ENCODE measurements around the gene C1QA. TPM values are rescaled to one million over a fixed set of nuclear protein-coding genes. Genes with fewer than 3 reads are reported as not detected.

Gene C1QA
- total and polyA plus RNA-seq, 2 of the 13 experiments (the other 11 are each of a cell fraction or from before 2014, with no cell fraction given) = not detected

DNA sequence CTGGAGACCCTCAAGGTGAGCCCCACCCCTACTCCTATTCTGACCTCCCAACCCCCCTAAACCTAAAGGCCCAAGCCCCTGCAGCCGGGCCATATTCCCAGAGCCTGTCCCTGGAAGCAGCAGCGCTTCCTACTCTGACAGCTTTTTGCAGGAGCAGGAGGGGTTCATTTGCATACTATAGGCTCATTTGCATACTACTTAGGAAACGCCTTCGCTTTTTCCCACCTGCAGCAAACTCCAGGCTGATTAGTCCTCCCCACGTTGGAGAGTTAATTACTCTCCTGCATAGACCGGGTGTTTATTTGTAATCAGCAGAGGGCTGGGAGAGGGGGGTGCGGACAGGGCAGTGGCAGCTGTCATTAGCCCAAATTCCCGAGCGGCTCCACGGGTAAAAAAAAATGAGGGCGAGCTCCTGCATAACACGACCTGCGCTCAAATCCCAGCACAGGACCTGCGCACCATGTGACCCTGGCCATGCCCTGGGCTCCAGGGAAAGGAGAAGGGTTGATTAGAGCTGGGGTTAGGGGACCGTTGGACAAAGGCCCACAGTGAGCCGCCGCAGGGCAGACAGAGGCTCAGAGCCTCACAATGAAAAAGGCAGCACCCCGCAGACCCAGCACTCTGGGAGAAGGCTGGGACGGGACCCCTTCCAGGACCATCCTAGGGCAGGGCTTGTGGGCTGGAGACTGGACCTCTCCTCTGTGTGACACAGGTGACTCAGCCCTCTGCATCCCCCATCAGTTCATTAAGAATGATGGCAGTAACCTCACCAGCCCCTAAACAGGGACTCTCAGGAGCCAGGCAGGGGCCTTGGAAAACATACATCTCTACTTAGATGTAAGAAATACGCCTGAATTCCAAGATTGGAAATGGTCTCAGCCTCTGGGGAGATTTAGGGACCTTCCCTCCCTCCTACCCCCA is 9.9 kb upstream of the C1QA start:
- in situ Hi-C loops (cut with HindIII; ENCODE audit: extremely low pct_ligation_motif_present, low pct_unique_long_range_greater_than_20kb) (no loop called here), intact Hi-C loops (cut with micrococcal nuclease; ENCODE audit: unreplicated experiment) (no loop called here)
- H3K27me3 ChIP-seq (ENCODE audit: control insufficient read depth in 1 of 2, insufficient read depth in 2 of 2, low read length in 2 of 2) = peaks cover 3 to 28% of the 10 kb centered on the region in 2 experiments; a peak in 2 of 5 replicates
- H3K36me3 ChIP-seq (replicated peaks in 1 of 2; ENCODE audit: control insufficient read depth in 1 of 2, insufficient read depth in 2 of 2, low read length in 2 of 2) = no peaks in the 10 kb centered on the region
- no TSS peak for BruUV-seq (replicated peaks)
- H3K4me1 ChIP-seq (ENCODE audit: insufficient read depth, low read length) = no peaks in the 10 kb centered on the region
- no peaks in the 10 kb centered on the region for H3K9me3 ChIP-seq (ENCODE audit: low read length)
- FAIRE-seq = no peak
- no peak for TF ChIP-seq TEAD2 (CRISPR knock-in tag; IDR thresholded peaks at IDR 0.05)
- POLR2A ChIA-PET = no interaction called here
- no peak overlapping the region for H3K4me2 ChIP-seq (ENCODE audit: low read depth, low read length)
- H3K4me3 ChIP-seq (replicated peaks in 1 of 3; ENCODE audit: insufficient read depth in 1 of 3, low read depth in 2 of 3, low read length in 3 of 3) = no peak overlapping the region
- CTCF ChIA-PET (ENCODE audit: low intra/inter-chr PET ratio, low total read pairs) = no interaction called here
- no peak overlapping the region for H2AFZ ChIP-seq (ENCODE audit: low read length)
- H4K20me1 ChIP-seq (ENCODE audit: insufficient read depth, low read length) = 0 out of 2 replicates have a peak, but pooled peaks cover 6% of the 10 kb centered on the region
- ATAC-seq = no peak
- no peak overlapping the region for H3K9ac ChIP-seq (ENCODE audit: insufficient read depth, low read depth, low read length)
- no peak overlapping the region for H3K27ac ChIP-seq (ENCODE audit: extremely low read length, insufficient read depth, low read length)
- WGBS (ENCODE audit: low lambda C conversion rate) = 34% methylated on average over 15 of the region's 20 CpGs
- DNase-seq (ENCODE audit: low spot score) = no peak
- H3K79me2 ChIP-seq (ENCODE audit: insufficient read depth, low read length) = no peaks in the 10 kb centered on the region

DNA sequence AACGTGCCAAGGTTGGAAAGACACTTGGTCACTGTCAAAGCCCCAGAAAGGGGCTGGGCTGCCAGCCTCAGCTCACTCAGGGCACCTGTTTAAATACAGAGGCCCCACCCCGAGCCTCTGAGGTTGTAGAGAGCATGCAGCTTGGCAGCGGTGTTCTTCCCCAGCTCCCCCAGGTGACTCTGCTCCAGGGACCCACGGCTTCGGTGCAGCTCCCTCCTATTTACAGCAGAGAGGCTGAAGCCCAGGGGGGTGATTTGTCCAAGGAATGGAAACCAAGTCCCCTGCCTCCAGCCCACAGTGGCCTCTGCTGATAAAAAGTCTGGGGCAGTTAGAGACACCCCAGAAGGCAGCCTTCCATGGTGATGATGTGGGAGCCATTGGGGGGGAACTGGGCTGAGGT is 9.1 kb upstream of the C1QA start:
- no TSS peak for BruUV-seq (replicated peaks)
- ChIA-PET CTCF (ENCODE audit: low intra/inter-chr PET ratio, low total read pairs) (no interaction called here), POLR2A (no interaction called here)
- in situ Hi-C loops (cut with HindIII; ENCODE audit: extremely low pct_ligation_motif_present, low pct_unique_long_range_greater_than_20kb) = no loop called here
- intact Hi-C loops (cut with micrococcal nuclease; ENCODE audit: unreplicated experiment) = no loop called here
- 0% methylated on average over 1 of the region's 5 CpGs for WGBS (ENCODE audit: low lambda C conversion rate)
- no peak overlapping the region for H3K27ac ChIP-seq (ENCODE audit: extremely low read length, insufficient read depth, low read length)
- H3K79me2 ChIP-seq (ENCODE audit: insufficient read depth, low read length) = no peaks in the 10 kb centered on the region
- ATAC-seq = no peak
- H3K4me1 ChIP-seq (ENCODE audit: insufficient read depth, low read length) = no peaks in the 10 kb centered on the region
- peaks cover 3 to 28% of the 10 kb centered on the region in 2 experiments; a peak in 2 of 5 replicates for H3K27me3 ChIP-seq (ENCODE audit: control insufficient read depth in 1 of 2, insufficient read depth in 2 of 2, low read length in 2 of 2)
- no peak for DNase-seq (ENCODE audit: low spot score)
- no peaks in the 10 kb centered on the region for H3K9me3 ChIP-seq (ENCODE audit: low read length)
- no peak overlapping the region for H3K9ac ChIP-seq (ENCODE audit: insufficient read depth, low read depth, low read length)
- no peak for FAIRE-seq
- H2AFZ ChIP-seq (ENCODE audit: low read length) = no peak overlapping the region
- no peak overlapping the region for H3K4me2 ChIP-seq (ENCODE audit: low read depth, low read length)
- H3K4me3 ChIP-seq (replicated peaks in 1 of 3; ENCODE audit: insufficient read depth in 1 of 3, low read depth in 2 of 3, low read length in 3 of 3) = no peak overlapping the region
- H4K20me1 ChIP-seq (ENCODE audit: insufficient read depth, low read length) = 0 out of 2 replicates have a peak, but pooled peaks cover 1% of the 10 kb centered on the region
- no peaks in the 10 kb centered on the region for H3K36me3 ChIP-seq (replicated peaks in 1 of 2; ENCODE audit: control insufficient read depth in 1 of 2, insufficient read depth in 2 of 2, low read length in 2 of 2)
- TF ChIP-seq MAFF (IDR thresholded peaks at IDR 0.05; ENCODE audit: low read depth, low read length) = no peak
- no peak for TF ChIP-seq FIP1L1 (IDR thresholded peaks at IDR 0.05; ENCODE audit: borderline replicate concordance, insufficient read depth, low read depth, low read length)
- no peak for TF ChIP-seq ZNF350 (CRISPR knock-in tag; IDR thresholded peaks at IDR 0.05; ENCODE audit: borderline replicate concordance, low read depth)
- TF ChIP-seq SALL1 (CRISPR knock-in tag; IDR thresholded peaks at IDR 0.05) = no peak
- TF ChIP-seq TRIM24 (CRISPR knock-in tag; IDR thresholded peaks at IDR 0.05) = no peak
- no peak for TF ChIP-seq GZF1 (CRISPR knock-in tag; IDR thresholded peaks at IDR 0.05)
- no peak for TF ChIP-seq ARNT2 (CRISPR knock-in tag; IDR thresholded peaks at IDR 0.05; ENCODE audit: low read depth)
- TF ChIP-seq ETV6 (CRISPR knock-in tag; conservative IDR thresholded peaks at IDR 0.05) = no peak
- TF ChIP-seq, protein P1, sequence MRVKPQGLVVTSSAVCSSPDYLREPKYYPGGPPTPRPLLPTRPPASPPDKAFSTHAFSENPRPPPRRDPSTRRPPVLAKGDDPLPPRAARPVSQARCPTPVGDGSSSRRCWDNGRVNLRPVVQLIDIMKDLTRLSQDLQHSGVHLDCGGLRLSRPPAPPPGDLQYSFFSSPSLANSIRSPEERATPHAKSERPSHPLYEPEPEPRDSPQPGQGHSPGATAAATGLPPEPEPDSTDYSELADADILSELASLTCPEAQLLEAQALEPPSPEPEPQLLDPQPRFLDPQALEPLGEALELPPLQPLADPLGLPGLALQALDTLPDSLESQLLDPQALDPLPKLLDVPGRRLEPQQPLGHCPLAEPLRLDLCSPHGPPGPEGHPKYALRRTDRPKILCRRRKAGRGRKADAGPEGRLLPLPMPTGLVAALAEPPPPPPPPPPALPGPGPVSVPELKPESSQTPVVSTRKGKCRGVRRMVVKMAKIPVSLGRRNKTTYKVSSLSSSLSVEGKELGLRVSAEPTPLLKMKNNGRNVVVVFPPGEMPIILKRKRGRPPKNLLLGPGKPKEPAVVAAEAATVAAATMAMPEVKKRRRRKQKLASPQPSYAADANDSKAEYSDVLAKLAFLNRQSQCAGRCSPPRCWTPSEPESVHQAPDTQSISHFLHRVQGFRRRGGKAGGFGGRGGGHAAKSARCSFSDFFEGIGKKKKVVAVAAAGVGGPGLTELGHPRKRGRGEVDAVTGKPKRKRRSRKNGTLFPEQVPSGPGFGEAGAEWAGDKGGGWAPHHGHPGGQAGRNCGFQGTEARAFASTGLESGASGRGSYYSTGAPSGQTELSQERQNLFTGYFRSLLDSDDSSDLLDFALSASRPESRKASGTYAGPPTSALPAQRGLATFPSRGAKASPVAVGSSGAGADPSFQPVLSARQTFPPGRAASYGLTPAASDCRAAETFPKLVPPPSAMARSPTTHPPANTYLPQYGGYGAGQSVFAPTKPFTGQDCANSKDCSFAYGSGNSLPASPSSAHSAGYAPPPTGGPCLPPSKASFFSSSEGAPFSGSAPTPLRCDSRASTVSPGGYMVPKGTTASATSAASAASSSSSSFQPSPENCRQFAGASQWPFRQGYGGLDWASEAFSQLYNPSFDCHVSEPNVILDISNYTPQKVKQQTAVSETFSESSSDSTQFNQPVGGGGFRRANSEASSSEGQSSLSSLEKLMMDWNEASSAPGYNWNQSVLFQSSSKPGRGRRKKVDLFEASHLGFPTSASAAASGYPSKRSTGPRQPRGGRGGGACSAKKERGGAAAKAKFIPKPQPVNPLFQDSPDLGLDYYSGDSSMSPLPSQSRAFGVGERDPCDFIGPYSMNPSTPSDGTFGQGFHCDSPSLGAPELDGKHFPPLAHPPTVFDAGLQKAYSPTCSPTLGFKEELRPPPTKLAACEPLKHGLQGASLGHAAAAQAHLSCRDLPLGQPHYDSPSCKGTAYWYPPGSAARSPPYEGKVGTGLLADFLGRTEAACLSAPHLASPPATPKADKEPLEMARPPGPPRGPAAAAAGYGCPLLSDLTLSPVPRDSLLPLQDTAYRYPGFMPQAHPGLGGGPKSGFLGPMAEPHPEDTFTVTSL (CRISPR knock-in tag; IDR thresholded peaks at IDR 0.05; ENCODE audit: borderline replicate concordance) = no peak
- no peak for TF ChIP-seq NR2F2 (IDR thresholded peaks at IDR 0.05; ENCODE audit: borderline replicate concordance, low read depth)

Measured in HepG2 (cell line).